ENCODE results near the gene HPGD.
"Not testable (repeated sequence)": the region's sequence is repeated elsewhere in the genome, so short reads cannot be mapped to it uniquely, and the experiment has no call there.

HPGD gene

GRCh38 chr4:174503079-174503715 lies 19.1 kb downstream of the HPGD start:
- no peak for TF ChIP-seq CTCF (conservative IDR thresholded peaks at IDR 0.05; ENCODE audit: low read depth, low read length)
- no peak for DNase-seq (ENCODE audit: low read depth)
- H3K4me3 ChIP-seq (ENCODE audit: low read depth, low read length): no peak overlapping the region

DNA sequence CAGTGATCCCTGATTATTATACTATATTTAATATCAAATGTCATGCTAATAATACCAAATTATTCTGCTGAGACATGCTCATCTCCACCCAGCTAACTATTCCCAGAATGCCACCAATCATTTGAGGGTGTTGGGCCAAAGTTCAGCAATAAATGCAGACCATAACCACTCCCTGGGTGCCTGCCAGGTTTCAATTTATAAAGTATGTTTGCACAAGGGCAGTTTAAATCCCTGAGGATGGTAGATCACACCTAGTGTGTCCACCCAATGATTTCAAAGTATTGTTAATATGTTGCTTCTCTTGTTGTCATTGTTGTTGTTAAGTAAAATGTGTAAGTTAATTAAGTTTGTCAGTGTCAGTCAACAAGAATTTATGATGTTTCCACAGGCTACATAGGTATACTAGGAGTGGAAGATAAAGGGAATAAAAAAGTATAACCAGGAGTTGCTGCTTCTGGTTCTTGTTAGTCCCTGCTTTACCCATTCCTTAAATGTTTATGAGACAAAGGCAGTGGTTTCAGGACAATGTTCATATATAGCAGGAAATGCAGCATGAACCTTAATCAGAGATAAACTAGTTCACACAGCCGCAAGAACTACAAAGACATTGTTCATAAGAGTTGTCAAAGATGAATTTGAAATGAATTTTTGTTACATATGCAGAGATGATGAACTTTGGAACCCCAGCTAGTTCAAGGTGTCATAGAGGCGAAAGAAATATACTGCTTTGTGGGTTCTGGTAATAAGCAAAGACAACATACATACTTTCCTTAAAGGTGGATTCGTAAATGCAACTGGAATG lies 25.5 kb downstream of the HPGD start:
- no peak for TF ChIP-seq CTCF (conservative IDR thresholded peaks at IDR 0.05; ENCODE audit: low read depth, low read length)
- H3K4me3 ChIP-seq (ENCODE audit: low read depth, low read length): no peak overlapping the region
- DNase-seq (ENCODE audit: low read depth): no peak

GRCh38 chr4:174495626-174496025 lies 26.7 kb downstream of the HPGD start:
- DNase-seq (ENCODE audit: low read depth): no peak
- no peak for TF ChIP-seq CTCF (conservative IDR thresholded peaks at IDR 0.05; ENCODE audit: low read depth, low read length)
- no peak overlapping the region for H3K4me3 ChIP-seq (ENCODE audit: low read depth, low read length)

DNA sequence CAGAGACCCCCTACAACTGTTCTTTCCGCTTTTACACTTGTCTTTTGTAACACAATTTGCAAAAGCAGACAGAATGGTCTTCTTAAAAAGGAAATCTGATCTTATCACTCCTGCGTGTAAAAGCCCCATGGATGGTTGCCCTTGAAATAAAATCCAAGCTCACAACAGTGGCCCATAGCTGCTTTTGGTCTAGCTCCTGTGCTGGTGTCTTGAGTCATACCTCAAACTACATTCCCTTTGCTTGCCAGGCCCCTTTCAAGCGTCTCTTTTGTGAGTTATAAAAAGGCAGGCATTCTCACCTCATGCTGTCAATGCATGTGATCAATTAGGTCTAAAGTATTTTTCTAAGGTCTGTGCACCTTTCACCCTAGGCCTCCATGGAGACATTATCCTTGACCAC lies 27.6 kb downstream of the HPGD start:
- no peak for TF ChIP-seq CTCF (conservative IDR thresholded peaks at IDR 0.05; ENCODE audit: low read depth, low read length)
- DNase-seq (ENCODE audit: low read depth): no peak

GRCh38 chr4:174494146-174494545 lies 28.1 kb downstream of the HPGD start:
- DNase-seq (ENCODE audit: low read depth): no peak
- H3K4me3 ChIP-seq (ENCODE audit: low read depth, low read length): no peak overlapping the region
- TF ChIP-seq CTCF (conservative IDR thresholded peaks at IDR 0.05; ENCODE audit: low read depth, low read length): no peak

More for the DNA sequence above, 27.6 kb downstream of the HPGD start:
- H3K4me3 ChIP-seq (ENCODE audit: low read depth, low read length): no peak overlapping the region

GRCh38 chr4:174490451-174490961 lies 31.8 kb downstream of the HPGD start:
- H3K4me3 ChIP-seq (ENCODE audit: low read depth, low read length): no peak overlapping the region
- peak; percentile 83 for DNase-seq (ENCODE audit: low read depth)
- no peak for TF ChIP-seq CTCF (conservative IDR thresholded peaks at IDR 0.05; ENCODE audit: low read depth, low read length)

DNA sequence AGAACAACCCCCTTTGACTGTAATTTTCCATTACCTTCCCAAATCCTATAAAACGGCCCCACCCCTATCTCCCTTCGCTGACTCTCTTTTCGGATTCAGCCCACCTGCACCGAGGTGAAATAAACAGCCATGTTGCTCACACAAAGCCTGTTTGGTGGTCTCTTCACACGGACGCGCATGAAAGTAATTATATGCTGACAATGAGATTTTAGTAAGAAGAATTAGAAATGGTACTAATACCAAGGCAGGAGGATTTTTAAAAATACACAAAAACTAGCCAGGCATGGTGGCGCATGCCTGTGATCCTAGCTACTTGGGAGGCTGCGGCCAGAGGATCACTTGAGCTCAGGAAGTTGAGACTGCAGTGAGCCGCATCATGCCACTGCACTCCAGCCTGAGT lies 33.9 kb downstream of the HPGD start:
- H3K4me3 ChIP-seq (ENCODE audit: low read depth, low read length): not testable (repeated sequence)

More for the DNA sequence above, 33.9 kb downstream of the HPGD start:
- not testable (repeated sequence) for DNase-seq (ENCODE audit: low read depth)
